Measurements from ENCODE around the gene ASB8.

The ASB8 gene

GRCh38 chr12:48182631-48183030, 25.3 kb upstream of the ASB8 start:
- Histone ChIP-seq H3K27ac (no peak overlapping the region), H3K9me3 (no peaks in the 10 kb centered on the region), H3K4me1 (ENCODE audit: control insufficient read depth in 1 of 2, insufficient read depth in 1 of 2, low read depth in 1 of 2, low read length in 1 of 2) (peaks cover 14 to 23% of the 10 kb centered on the region in 2 experiments), H3K36me3 (no peaks in the 10 kb centered on the region), H3K27me3 (peaks cover 100% of the 10 kb centered on the region), H3K4me3 (ENCODE audit: low read depth in 1 of 2, low read length in 1 of 2) (peak overlapping the region; percentile 72 to 81)
- no peak for TF ChIP-seq CTCF (IDR thresholded peaks at IDR 0.05)

GRCh38 chr12:48180857-48181495, 23.7 kb upstream of the ASB8 start:
- H3K9me3 ChIP-seq: no peaks in the 10 kb centered on the region
- peaks cover 14 to 23% of the 10 kb centered on the region in 2 experiments for H3K4me1 ChIP-seq (ENCODE audit: control insufficient read depth in 1 of 2, insufficient read depth in 1 of 2, low read depth in 1 of 2, low read length in 1 of 2)
- no peak overlapping the region for H3K27ac ChIP-seq
- peaks cover 100% of the 10 kb centered on the region for H3K27me3 ChIP-seq
- H3K36me3 ChIP-seq: no peaks in the 10 kb centered on the region
- no peak overlapping the region for H3K4me3 ChIP-seq (ENCODE audit: low read depth in 1 of 2, low read length in 1 of 2)
- no peak for TF ChIP-seq CTCF (IDR thresholded peaks at IDR 0.05)

- H3K27me3 ChIP-seq: peaks cover 96% of the 10 kb centered on the region
- no peaks in the 10 kb centered on the region for H3K9me3 ChIP-seq
- H3K27ac ChIP-seq: no peak overlapping the region
- TF ChIP-seq CTCF (IDR thresholded peaks at IDR 0.05): no peak
- H3K4me1 ChIP-seq (ENCODE audit: control insufficient read depth in 1 of 2, insufficient read depth in 1 of 2, low read depth in 1 of 2, low read length in 1 of 2): peaks cover 14 to 23% of the 10 kb centered on the region in 2 experiments
- H3K4me3 ChIP-seq (ENCODE audit: low read depth in 1 of 2, low read length in 1 of 2): no peak overlapping the region
- no peaks in the 10 kb centered on the region for H3K36me3 ChIP-seq
Measured at GRCh38 chr12:48180424-48180823, 23.1 kb upstream of the ASB8 start.

DNA sequence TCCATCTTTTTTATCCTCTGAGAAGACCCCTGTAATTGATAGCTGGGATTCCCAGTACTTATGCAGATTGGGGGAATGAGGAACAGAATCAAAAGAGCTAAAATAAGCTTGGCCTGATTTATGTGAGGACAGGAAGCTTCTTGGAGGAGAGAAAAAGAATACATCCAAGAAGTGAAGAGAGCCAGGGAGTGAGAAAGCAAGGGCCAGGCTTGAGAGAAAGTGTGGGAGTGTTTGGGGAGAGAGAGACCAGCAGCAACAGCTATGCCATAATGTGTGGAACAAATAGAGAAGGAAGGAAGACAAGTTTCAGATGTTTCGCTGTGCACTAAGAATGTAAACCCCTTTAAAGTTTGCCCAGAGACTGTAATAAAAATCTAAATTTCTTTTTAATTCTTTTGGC, 22.2 kb upstream of the ASB8 start:
- Histone ChIP-seq H3K27me3 (peaks cover 86% of the 10 kb centered on the region), H3K27ac (no peak overlapping the region), H3K36me3 (no peaks in the 10 kb centered on the region), H3K9me3 (no peaks in the 10 kb centered on the region), H3K4me1 (ENCODE audit: control insufficient read depth in 1 of 2, insufficient read depth in 1 of 2, low read depth in 1 of 2, low read length in 1 of 2) (peaks cover 14 to 21% of the 10 kb centered on the region in 2 experiments), H3K4me3 (ENCODE audit: low read depth in 1 of 2, low read length in 1 of 2) (no peak overlapping the region)
- no peak for TF ChIP-seq CTCF (IDR thresholded peaks at IDR 0.05)

GRCh38 chr12:48177982-48178381, 20.7 kb upstream of the ASB8 start:
- no peak for TF ChIP-seq CTCF (IDR thresholded peaks at IDR 0.05)
- no peaks in the 10 kb centered on the region for H3K36me3 ChIP-seq

More at GRCh38 chr12:48177982-48178381, 20.7 kb upstream of the ASB8 start:
- Histone ChIP-seq H3K4me1 (ENCODE audit: control insufficient read depth in 1 of 2, insufficient read depth in 1 of 2, low read depth in 1 of 2, low read length in 1 of 2) (peaks cover 5 to 8% of the 10 kb centered on the region in 2 experiments), H3K4me3 (ENCODE audit: low read depth in 1 of 2, low read length in 1 of 2) (no peak overlapping the region), H3K9me3 (no peaks in the 10 kb centered on the region), H3K27me3 (peaks cover 72% of the 10 kb centered on the region), H3K27ac (no peak overlapping the region)

Measured in neutrophil (primary cell).